Stimulated activated CD4-positive, alpha-beta T cell treated with anti-CD3 and anti-CD28 coated beads, Interleukin-2, amount 100 ng/mL, for 24 hours (primary cell): ENCODE measurements around the gene KMT2C.

Experiments
- DNase-seq, 2 donors: peaks; one replicate each; pipeline ENCODE4 v3.0.0-alpha.2; 2020

Gene KMT2C

GRCh38 chr7:152131981-152132494 is 303.8 kb downstream of the KMT2C start:
- DNase-seq, result no peak

DNA sequence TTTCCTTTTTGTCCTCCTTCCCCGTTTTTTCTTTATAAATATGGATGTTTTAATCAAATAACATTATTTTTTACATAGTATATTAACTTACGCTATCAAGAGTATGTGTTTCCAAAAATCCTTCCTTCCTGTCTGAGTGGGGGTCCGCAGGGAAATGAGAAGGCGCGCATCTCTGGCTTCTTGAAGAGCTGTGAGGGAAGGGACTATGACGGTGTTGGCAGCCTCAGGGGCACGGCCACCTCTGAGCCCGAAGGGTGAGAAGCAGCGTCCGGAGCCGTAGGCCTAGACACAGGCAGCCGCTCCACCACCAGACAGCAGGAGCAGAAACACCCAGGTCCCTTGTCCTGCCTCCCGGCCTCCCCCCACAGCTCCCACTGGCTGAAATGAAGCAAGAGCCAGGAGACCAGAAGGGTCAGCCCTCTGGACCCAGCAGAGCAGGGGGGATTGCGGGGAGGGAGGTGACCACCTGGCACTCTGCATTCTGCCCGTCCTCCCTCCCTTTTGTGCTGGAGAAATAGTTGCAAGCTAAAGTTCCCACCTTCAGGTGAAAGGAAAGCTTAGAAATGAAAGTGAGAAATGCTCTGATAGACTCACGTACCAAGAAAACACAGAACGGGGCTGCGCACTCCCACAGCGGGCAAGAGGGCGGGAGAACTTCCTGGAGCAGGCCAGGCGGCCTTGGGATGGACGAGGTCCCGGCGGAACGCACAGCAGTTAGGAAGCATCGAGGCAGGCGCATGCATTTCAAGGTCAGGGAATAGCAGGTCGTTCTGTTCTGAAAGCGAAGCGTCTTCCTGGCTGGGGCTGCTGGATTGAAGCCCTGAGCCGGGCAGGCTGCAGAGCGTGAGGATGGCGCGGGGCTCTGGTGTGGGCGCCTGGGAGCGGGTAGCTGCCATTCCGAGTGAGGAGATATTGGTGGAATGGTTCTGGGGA is 304.9 kb downstream of the KMT2C start:
- DNase-seq, result no peak

- DNase-seq, result no peak
Measured at GRCh38 chr7:152129682-152130081, 306.1 kb downstream of the KMT2C start.

DNA sequence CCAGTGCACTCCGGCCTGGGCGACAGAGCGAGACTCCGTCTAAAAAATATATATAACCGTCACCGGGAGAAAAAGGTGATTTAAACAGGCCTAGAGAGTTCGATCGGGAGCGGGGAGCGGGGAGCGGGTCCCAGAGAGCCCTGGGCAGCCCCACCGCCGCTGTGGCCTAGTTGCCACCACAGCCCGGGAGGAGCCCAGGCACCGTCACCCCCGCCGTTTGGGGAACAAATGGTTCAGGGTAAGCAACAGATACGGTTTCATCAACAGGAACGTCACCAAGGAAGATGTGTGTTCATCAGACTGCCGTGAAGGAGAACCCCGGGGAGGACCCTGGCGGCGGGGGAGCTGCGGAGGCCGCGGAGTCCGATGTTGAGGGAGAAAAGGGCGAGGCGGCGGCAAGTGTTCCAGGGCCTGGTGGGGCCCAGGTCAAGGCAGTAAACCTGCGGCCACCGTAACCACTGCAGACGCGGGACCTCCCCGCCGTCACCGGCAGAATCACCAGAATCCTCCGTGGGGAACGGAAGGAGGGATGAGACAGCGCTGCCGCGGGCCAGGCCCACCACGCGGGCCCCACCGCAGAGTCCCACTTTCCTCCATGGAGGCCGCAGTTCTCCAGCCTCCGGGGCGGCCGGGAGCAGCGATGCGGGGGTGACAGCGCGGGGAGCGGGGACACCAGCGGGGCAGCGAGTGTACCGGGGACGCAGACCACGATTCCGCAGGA is 306.9 kb downstream of the KMT2C start:
- DNase-seq, result no peak

DNA sequence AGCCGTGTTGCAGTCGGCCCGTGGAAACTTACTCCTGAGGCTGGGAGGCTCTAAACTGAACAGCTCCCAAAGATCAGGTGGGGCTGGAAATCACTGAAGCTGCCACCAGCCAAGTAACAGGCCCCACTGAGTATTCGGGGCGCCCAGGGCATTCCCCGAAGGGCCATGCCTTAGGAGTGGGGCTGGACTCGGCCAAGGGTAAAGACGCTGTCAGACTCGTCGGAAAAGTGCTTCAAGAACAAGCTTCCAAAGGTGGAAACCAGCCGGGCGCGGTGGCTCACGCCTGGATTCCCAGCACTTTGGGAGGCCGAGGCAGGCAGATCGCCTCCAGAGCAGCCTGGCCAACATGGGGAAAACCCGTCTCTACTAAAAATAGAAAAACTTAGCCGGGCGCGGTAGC is 307.6 kb downstream of the KMT2C start:
- DNase-seq, result no peak

DNA sequence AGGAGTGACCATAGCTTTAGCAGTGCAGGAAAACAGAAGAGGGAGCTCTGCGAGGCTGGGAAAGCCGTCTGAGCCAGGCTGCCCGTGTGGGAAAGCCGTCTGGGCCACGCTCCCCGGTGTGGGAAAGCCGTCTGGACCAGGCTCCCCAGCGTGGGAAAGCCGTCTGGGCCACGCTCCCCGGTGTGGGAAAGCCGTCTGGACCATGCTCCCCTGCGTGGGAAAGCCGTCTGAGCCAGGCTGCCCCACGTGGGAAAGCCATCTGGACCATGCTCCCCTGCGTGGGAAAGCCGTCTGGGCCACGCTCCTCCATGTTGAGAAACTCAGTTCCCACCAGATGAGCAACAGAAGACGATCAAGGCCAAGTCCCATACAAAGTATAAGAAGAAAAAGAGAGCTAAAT is 308.6 kb downstream of the KMT2C start:
- DNase-seq, result no peak

- DNase-seq, result no peak
Measured at GRCh38 chr7:152126741-152127140, 309.1 kb downstream of the KMT2C start.

GRCh38 chr7:152122540-152122939 is 313.3 kb downstream of the KMT2C start:
- no peak for DNase-seq

GRCh38 chr7:152121432-152121831 is 314.4 kb downstream of the KMT2C start:
- no peak for DNase-seq

DNA sequence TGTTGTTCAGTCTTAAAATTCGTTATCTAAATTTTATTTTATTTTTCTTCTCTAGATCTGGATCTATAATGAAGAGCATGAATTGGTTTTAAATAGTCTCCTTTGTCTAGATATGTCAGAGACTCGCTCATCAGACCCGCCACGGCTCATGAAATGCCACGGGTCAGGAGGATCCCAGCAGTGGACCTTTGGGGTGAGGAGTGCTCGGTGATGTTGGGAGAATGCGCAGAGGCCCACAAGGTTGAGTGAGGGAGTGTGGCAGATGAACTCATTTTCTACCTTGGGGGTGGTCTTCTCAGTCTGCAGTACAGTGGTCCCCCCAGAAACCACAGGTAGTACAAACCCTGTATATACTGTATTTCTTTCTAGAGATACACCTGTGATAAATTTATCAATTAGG is 315.0 kb downstream of the KMT2C start:
- no peak for DNase-seq

GRCh38 chr7:152120210-152120609 is 315.6 kb downstream of the KMT2C start:
- no peak for DNase-seq

GRCh38 chr7:152117356-152117755 is 318.4 kb downstream of the KMT2C start:
- no peak for DNase-seq

DNA sequence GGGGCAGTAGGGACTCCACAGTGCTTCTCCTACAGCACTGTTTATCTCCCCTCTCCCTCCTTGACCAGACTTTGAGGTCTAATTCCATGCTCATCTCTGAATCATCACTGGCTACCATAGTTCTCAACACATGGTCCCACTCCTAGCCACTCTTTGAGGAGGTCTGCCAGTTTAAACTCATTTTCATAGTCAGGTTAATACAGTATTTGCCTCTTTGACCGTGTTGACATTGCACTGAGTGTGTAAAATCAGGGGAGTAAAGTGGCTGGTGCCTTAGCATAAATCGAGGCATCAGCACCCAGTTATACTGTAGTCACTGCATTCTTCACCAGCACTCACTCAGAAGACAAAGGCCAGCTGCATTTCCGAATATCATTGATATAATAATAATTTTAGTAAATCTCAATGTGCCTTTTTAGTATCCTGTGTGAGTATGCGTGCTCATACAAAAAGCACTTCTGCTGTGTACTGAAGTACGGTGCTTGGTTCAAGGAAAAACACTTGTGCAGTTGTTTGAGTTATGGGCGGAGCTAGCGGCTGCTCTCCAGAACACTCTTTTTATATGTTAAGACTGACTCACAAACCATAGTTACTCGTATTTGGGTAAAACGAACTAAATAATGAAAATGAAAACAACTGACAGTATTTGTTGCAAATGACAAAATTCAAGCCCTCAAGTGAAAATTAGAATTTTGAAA is 320.6 kb downstream of the KMT2C start:
- no peak for DNase-seq

GRCh38 chr7:152112829-152113228 is 323.0 kb downstream of the KMT2C start:
- no peak for DNase-seq

DNA sequence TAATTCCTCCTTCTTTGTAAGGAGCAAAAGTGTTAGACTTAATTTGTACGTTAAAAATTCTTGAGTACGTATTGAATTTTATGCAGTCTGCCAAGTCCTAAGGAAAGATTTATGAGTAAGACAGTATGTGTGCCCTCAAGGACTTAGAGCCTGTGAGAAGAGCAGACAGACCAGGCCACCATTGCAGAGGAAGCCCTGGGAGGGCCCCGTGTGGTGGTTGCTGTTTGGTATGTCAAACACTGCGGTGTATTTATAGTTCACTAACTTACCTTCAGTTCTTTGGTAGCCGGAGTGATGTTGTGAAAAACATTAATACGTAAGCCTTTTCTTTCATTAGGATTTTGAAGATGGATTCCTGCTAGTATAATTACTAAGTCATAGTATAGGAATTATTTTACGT is 327.4 kb downstream of the KMT2C start:
- no peak for DNase-seq

DNA sequence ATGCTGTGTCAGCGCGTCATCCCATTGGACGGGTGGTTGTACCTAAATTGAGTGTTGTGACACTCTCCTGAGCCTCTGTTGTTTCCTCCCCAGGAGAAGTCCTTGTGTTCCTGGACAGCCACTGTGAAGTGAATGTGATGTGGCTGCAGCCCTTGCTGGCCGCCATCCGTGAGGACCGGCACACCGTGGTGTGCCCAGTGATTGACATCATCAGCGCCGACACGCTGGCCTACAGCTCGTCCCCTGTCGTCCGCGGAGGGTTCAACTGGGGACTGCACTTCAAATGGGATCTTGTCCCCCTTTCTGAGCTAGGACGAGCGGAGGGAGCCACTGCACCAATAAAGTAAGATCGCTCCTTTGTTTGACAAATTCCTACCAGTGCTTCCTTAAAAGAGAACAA is 327.9 kb downstream of the KMT2C start:
- DNase-seq, result no peak

DNA sequence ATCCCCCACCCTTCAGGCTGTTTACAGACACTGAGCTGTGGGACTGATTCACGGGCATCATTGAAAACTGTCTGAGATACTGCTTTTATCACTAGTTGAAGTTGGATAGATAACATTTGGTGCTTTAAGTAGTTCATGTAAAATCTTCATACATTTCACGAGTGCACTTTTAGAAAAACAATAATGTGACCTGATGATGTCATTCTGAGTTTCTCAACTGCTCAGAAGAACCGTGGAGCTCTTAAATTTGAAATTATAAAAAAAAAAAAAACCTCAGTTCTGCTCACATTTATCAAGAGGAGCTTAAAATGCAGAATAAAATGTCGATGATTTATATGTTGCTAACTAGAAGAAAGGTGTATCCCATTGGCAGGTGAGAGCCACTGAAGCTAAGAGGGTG is 328.8 kb downstream of the KMT2C start:
- DNase-seq, result no peak

- DNase-seq, result no peak
Measured at GRCh38 chr7:152105205-152105604, 330.6 kb downstream of the KMT2C start.

DNA sequence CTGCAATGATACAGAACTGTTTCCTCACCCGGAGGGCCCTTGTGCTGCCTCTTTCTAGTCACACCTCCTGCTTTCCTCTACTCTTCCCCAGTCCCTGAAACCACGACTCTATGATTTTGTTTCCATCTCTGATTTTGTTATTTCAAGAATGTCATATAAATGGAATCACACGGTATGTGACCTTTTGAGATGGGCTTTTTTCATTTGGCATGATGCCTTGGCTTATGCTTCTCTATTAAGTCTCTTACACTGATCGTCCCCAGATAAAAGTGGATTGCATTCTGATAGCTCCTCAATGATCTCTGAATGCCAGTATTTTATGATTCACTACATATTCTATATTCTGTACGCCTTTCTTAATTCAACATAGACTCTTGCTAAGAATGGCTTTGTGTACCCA is 332.1 kb downstream of the KMT2C start:
- no peak for DNase-seq

- no peak for DNase-seq
Measured at GRCh38 chr7:152103066-152103465, 332.7 kb downstream of the KMT2C start.

GRCh38 chr7:152097330-152097729 is 338.5 kb downstream of the KMT2C start:
- no peak for DNase-seq

DNA sequence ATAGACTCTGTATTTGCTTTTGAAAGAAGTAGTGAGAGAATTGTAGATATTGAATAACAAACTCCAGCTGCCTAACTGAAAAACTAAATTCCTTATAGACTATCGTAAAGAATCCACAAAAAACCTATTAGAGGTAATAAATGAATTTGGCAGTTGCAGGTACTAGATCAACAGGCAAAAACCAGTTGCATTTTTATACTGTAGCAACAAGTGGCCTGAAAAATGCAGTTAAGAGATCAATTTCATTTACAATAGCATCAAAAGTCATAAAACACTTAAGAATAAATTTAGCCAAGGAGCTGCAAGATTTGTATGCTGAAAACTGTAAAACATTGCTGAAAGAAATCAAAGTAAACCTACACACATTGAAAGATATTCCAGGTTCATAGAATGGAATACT is 340.0 kb downstream of the KMT2C start:
- DNase-seq, result no peak

DNA sequence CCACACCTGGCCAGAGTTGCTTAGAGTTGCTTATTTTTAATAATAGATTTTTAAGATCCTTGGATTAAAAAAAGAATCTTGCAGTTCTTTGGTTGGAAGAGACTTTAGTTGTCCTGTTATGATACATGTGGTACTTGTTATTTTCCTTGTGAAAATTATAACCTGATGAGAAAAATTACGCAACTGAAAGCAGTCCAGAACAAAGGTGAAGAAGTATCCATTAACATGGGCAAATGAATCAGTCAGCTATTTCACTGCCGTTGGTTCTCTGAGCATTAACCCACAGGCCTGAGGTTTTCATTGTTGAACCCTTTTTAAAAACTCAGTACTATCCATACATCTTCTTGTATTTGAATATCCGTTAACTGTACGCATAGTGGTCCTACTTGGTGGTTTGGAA is 342.1 kb downstream of the KMT2C start:
- DNase-seq, result no peak
